K562 (cell line): ENCODE measurements around the gene ETV7. TPM values are rescaled to one million over a fixed set of nuclear protein-coding genes. Genes with fewer than 3 reads are reported as not detected.

ENCODE experiments used
- ATAC-seq: fragments of 200-7000 bp; cut with Tn5 transposase; 3 replicates; pipeline ENCODE4 v1.9.1; 2020; ENCODE audit warnings: moderate library complexity
- BruUV-seq: library from RNA; stranded (reverse); fragments of 400-500 nt; replicated peaks from 2 replicates; lab custom pipeline; 2021; lab: Mats Ljungman, UMichigan
- CTCF ChIA-PET: fragments of 300-600 bp; formaldehyde crosslinking; extraction: SDS; loops from one replicate; lab custom pipeline; 2021; ENCODE audit warnings: low intra/inter-chr PET ratio; lab: Yijun Ruan, JAX
- POLR2A ChIA-PET: fragments of 300-600, 350-650 bp; sonication (Branson Sonifier 250); formaldehyde crosslinking; extraction: SDS; loops from one replicate; lab custom pipeline; 2021; ENCODE audit warnings: antibody characterized with exemption, inconsistent platforms; lab: Yijun Ruan, JAX
- DNase-seq, 4 experiments: peaks; one replicate each; pipeline versions ENCODE4 v3.0.0 to v3.0.0-alpha.2; 2011 to 2018; ENCODE audit warnings: low spot score in 3 of 4, mixed read lengths in 3 of 4; ENCODE audit errors: extremely low read depth in 1 of 4
- FAIRE-seq: peaks from 2 replicates; lab custom pipeline; 2011; peaks lifted over from hg19 to GRCh38; lab: Jason Lieb, UNC
- H2AFZ ChIP-seq: 2 replicates; pipeline ENCODE4 v1.6.0; 2011; ENCODE audit warnings: low read depth, low read length, control low read depth, inconsistent platforms
- H3K27ac ChIP-seq: fragments of 200-600 bp; 3 replicates; pipeline ENCODE4 v1.8.0; 2011; ENCODE audit warnings: low read depth, mild to moderate bottlenecking, control low read depth, inconsistent platforms, low read length, moderate library complexity, mixed read lengths; ENCODE audit errors: extremely low read depth
- H3K27me3 ChIP-seq, 2 experiments: fragments of 300-600 bp in 1 of 2; 2 replicates in 1 of 2; 3 replicates in 1 of 2; pipeline versions ENCODE4 v1.6.0 to v1.8.0; 2011; ENCODE audit warnings: inconsistent platforms in 2 of 2, low read length in 2 of 2, mild to moderate bottlenecking in 1 of 2, mixed read lengths in 1 of 2, moderate library complexity in 1 of 2; ENCODE audit not compliant: control insufficient read depth in 2 of 2, insufficient read depth in 2 of 2
- H3K36me3 ChIP-seq: fragments of 300-600 bp; 3 replicates; pipeline ENCODE4 v1.8.0; 2011; ENCODE audit warnings: mild to moderate bottlenecking, low read length, inconsistent platforms; ENCODE audit not compliant: control insufficient read depth, insufficient read depth
- H3K4me1 ChIP-seq, 2 experiments: fragments of 200-600 bp in 1 of 2; replicated peaks in 1 of 2; 2 replicates in 1 of 2; 3 replicates in 1 of 2; pipeline versions ENCODE4 v1.5.1 to v1.8.0; 2011; ENCODE audit warnings: inconsistent platforms in 2 of 2, low read length in 2 of 2, mild to moderate bottlenecking in 1 of 2, mixed read lengths in 1 of 2, moderate library complexity in 1 of 2; ENCODE audit not compliant: control insufficient read depth in 2 of 2, insufficient read depth in 2 of 2
- H3K4me2 ChIP-seq: 2 replicates; pipeline ENCODE4 v1.6.1; 2011; ENCODE audit warnings: low read length, control low read depth, inconsistent platforms, mixed read lengths; ENCODE audit not compliant: insufficient read depth
- H3K4me3 ChIP-seq: fragments of 200-600 bp; sonication (generic), shearing (Covaris generic); 2 replicates; pipeline ENCODE4 v1.5.1; 2016; ENCODE audit warnings: control low read depth, inconsistent platforms
- H3K79me2 ChIP-seq: fragments of 200-600 bp; 3 replicates; pipeline ENCODE4 v1.8.0; 2011; ENCODE audit warnings: low read length, inconsistent platforms; ENCODE audit not compliant: control insufficient read depth, insufficient read depth
- H3K9ac ChIP-seq, 2 experiments: 2 replicates each; pipeline versions ENCODE4 v1.6.0 to v1.6.1; 2011; ENCODE audit warnings: low read depth in 2 of 2, low read length in 2 of 2, control low read depth in 1 of 2, inconsistent platforms in 1 of 2, mild to moderate bottlenecking in 1 of 2, mixed read lengths in 1 of 2; ENCODE audit not compliant: insufficient read depth in 1 of 2
- H3K9me1 ChIP-seq: one replicate; pipeline ENCODE4 v1.6.0; 2011; ENCODE audit warnings: inconsistent platforms, mild to moderate bottlenecking, low read length, moderate library complexity; ENCODE audit not compliant: control insufficient read depth, insufficient read depth
- H3K9me3 ChIP-seq: replicated peaks from 2 replicates; pipeline ENCODE4 v1.5.1; 2011; ENCODE audit warnings: low read depth, low read length, inconsistent platforms; ENCODE audit not compliant: control insufficient read depth, insufficient read depth
- H4K20me1 ChIP-seq: replicated peaks from 2 replicates; pipeline ENCODE4 v1.6.1; 2011; ENCODE audit warnings: low read length, inconsistent platforms, mixed read lengths; ENCODE audit not compliant: control insufficient read depth, insufficient read depth
- EWSR1 ChIP-seq: fragments of 450-650 bp; IDR thresholded peaks from 2 replicates; pipeline ENCODE4 v1.6.1; 2018; ENCODE audit warnings: borderline replicate concordance, mild to moderate bottlenecking, low read depth, moderate library complexity; ENCODE audit not compliant: partially characterized antibody
- SRSF7 ChIP-seq: fragments of 200-400 bp; formaldehyde crosslinking; optimal IDR thresholded peaks from 2 replicates; pipeline ENCODE3; 2017; ENCODE audit warnings: mild to moderate bottlenecking, low read depth, low read length
- TAL1 ChIP-seq: fragments of 450-650 bp; IDR thresholded peaks from 2 replicates; pipeline ENCODE4 v1.6.1; 2016; ENCODE audit warnings: mild to moderate bottlenecking
- WGBS: fragments of 100-300 bp; shearing (Covaris generic); methylation state at CpG from one replicate; pipeline ENCODE4 v1.1.6; 2016; ENCODE audit warnings: low coverage, mixed read lengths; ENCODE audit not compliant: insufficient coverage; ENCODE audit errors: missing lambda C conversion rate; 5-methylcytosine and 5-hydroxymethylcytosine counted together
- in situ Hi-C: fragments of 300-500 bp; cut with MboI; formaldehyde crosslinking; loops from 4 replicates; pipeline ENCODE4 v1.15.0; 2018; ENCODE audit warnings: inconsistent platforms, mixed read lengths
- intact Hi-C: fragments of 100-400 bp; cut with micrococcal nuclease; formaldehyde crosslinking; loops from 2 replicates; pipeline ENCODE4 v1.14.2; 2022
- polyA plus RNA-seq, 8 experiments: library from polyadenylated mRNA; depleted of rRNA in 4 of 8; stranded (reverse) in 5 of 8; unstranded in 3 of 8; fragments of >200 nt; fragmentation: Nextera tagmentation in 2 of 8; fragmentation: Illumina TruSeq in 1 of 8; extraction: Ambion mirVana in 2 of 8; extraction: Trizol in 1 of 8; gene quantifications; 2 replicates each; pipeline versions ENCODE4 v1.2.1 to v1.2.3, GENCODE V29; 2011 to 2014; ENCODE audit warnings: inconsistent platforms in 1 of 8, missing spikeins in 1 of 8
- total RNA-seq, 7 experiments: library from RNA; depleted of rRNA in 6 of 7; stranded (reverse); fragments of >200 nt in 6 of 7; fragmentation: Illumina TruSeq in 2 of 7; extraction: Trizol in 2 of 7; gene quantifications; 2 replicates each; pipeline versions ENCODE4 v1.2.1 to v1.2.3, GENCODE V29; 2011 to 2021; ENCODE audit warnings: low replicate concordance in 1 of 7
- TF ChIP-seq, protein P1 (sequence below): sonication (generic); formaldehyde crosslinking; IDR thresholded peaks from 2 replicates; pipeline ENCODE4 v1.4.0; 2020; ENCODE audit warnings: mild to moderate bottlenecking, missing genetic modification reagents
- TF ChIP-seq, protein P2 (sequence below): IDR thresholded peaks from 2 replicates; pipeline ENCODE4 v1.6.1; 2016; ENCODE audit warnings: missing genetic modification characterization, missing compliant biosample characterization

Gene ETV7
- total and polyA plus RNA-seq, 9 of the 15 experiments (the other 6 are each of a cell fraction or from before 2014, with no cell fraction given), result 0.07 to 0.22 (median 0.14) TPM; not detected in 3

DNA sequence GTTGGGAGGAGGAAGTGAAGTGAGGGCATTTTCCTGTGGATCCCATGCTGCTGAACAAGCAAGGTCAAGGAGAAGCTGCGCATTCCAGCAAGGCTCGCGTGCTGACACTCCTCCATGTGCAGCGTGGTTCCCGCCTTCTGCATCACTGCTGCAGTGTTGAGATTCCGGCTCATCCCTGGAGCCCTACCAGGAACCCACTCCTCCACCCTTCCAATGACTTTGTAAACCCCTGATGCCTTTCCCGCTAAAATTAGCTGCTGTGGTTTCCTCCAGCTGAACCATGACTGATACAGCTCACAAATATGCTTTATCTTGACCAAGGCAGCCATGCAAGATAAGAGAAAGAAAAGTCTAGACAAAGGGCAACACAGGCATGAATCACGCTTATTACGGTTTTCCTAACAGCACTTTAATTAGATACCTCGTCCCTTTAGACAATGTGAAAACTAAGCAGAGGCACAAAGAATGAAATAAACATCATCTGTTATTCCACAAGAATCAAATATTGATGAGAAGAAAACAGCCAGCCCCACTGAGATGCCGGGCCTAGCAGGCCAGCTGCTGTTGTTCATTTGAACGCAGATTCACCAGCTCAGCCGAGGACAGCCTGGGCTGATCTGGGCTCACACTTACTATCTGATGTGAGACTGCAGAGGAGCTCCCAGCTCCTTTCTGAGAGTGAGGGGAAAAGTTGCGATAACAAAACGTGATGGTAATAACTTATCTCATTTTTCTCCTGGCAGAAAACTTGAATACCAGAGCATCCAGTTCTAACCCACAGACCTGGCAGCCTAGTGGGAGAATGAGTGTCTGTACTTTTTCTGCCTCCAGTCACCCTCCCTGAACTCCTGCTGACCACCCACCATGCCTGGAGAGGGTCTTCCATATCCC lies 36.5 kb downstream of the ETV7 start (continued):
- no peak for TF ChIP-seq SRSF7
- TF ChIP-seq EWSR1, result no peak

DNA sequence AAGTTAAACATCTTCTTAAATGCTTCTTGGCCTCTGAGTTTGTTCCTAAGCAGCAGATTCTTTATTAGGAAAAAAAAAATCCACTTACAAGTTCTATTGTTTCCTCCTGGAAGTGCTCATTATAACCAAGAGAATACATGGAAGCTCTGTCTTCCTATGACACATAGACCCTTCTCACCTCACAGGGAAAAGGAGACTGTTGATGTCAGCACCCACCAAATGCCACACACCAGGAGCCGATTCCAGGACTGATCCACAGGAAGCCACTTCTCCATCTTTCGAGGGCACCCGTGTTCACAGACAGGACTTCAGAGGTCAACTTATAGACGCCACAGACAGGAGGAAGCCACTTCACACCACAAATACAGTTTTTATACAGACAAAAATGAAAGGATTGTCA lies 37.4 kb downstream of the ETV7 start:
- FAIRE-seq, result no peak
- POLR2A ChIA-PET, result interaction anchor here (0.6 to 2.2 kb wide), 7 partner anchors 9 to 416 kb away, joined by 3 to 20 read pairs (median 3); partner anchors contain the start of gene BNIP5

More for the DNA sequence above, 37.4 kb downstream of the ETV7 start:
- CTCF ChIA-PET, result no interaction called here
- no peak overlapping the region for H3K9ac ChIP-seq
- H3K79me2 ChIP-seq, result no peaks in the 10 kb centered on the region
- in situ Hi-C loops, result no loop called here
- H3K4me2 ChIP-seq, result no peak overlapping the region
- H3K36me3 ChIP-seq, result no peaks in the 10 kb centered on the region
- peaks cover 28 to 33% of the 10 kb centered on the region in 2 experiments for H3K4me1 ChIP-seq
- no peaks in the 10 kb centered on the region for H3K27me3 ChIP-seq
- DNase-seq (no peak), ATAC-seq (no peak)
- intact Hi-C loops, result no loop called here
- no peak overlapping the region for H3K27ac ChIP-seq
- TF ChIP-seq TAL1, result no peak
- TF ChIP-seq, protein P1, sequence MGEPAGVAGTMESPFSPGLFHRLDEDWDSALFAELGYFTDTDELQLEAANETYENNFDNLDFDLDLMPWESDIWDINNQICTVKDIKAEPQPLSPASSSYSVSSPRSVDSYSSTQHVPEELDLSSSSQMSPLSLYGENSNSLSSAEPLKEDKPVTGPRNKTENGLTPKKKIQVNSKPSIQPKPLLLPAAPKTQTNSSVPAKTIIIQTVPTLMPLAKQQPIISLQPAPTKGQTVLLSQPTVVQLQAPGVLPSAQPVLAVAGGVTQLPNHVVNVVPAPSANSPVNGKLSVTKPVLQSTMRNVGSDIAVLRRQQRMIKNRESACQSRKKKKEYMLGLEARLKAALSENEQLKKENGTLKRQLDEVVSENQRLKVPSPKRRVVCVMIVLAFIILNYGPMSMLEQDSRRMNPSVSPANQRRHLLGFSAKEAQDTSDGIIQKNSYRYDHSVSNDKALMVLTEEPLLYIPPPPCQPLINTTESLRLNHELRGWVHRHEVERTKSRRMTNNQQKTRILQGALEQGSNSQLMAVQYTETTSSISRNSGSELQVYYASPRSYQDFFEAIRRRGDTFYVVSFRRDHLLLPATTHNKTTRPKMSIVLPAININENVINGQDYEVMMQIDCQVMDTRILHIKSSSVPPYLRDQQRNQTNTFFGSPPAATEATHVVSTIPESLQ, result 0 out of 2 replicates have a peak, but pooled peaks have one; percentile 6
- TF ChIP-seq, protein P2, sequence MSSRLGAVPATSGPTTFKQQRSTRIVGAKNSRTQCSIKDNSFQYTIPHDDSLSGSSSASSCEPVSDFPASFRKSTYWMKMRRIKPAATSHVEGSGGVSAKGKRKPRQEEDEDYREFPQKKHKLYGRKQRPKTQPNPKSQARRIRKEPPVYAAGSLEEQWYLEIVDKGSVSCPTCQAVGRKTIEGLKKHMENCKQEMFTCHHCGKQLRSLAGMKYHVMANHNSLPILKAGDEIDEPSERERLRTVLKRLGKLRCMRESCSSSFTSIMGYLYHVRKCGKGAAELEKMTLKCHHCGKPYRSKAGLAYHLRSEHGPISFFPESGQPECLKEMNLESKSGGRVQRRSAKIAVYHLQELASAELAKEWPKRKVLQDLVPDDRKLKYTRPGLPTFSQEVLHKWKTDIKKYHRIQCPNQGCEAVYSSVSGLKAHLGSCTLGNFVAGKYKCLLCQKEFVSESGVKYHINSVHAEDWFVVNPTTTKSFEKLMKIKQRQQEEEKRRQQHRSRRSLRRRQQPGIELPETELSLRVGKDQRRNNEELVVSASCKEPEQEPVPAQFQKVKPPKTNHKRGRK, result 0 out of 2 replicates have a peak, but pooled peaks have one; percentile 20
- peaks cover 9% of the 10 kb centered on the region; the same call in 1 of the 2 replicates for H4K20me1 ChIP-seq
- 42% methylated on average over 4 of the region's 4 CpGs for WGBS
- H3K9me3 ChIP-seq, result peaks cover 5% of the 10 kb centered on the region; the same call in 1 of the 2 replicates
- BruUV-seq, result no TSS peak
- no peak overlapping the region for H3K4me3 ChIP-seq
- no peak overlapping the region for H2AFZ ChIP-seq
- H3K9me1 ChIP-seq, result no peaks in the 10 kb centered on the region
